ENCODE results near the gene NFKBIB. TPM values are rescaled to one million over a fixed set of nuclear protein-coding genes. Genes with fewer than 3 reads are reported as not detected.

Gene NFKBIB
- total and polyA plus RNA-seq, 2 of the 13 experiments (the other 11 are each of a cell fraction or from before 2014, with no cell fraction given) = 8.6 to 14.9 TPM

DNA sequence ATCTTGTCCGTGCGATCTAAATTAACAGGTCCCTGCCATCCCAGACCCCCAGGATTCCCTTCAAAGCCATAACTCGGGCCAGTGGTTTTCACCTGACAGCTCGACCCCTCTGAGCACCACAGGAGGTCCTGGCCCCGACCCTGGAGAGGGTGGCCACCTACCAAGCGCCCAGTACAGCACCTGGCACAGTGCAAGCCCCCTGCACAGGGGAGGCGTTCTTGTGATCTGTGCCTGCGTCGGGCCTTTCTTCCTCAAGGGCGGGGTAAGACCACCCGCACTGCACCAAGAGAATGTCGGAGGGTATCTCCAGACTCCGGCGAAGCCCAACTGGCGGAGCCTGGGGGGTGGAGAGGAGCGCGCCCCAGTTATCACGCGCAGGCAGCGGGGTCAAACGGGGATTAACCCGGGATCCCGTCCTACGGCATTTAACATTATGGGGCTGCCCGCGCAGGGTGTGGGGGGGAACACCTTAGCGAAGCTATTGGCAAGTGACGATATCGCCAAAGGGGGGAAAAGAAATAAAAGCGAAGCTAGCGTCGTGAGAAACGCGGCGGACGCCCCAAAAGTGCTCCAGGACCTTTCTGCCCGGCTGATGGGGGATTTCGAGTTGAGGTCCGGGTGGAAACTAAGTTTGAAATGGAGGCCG lies 48.7 kb upstream of the NFKBIB start (continued):
- TF ChIP-seq ZBTB42 (CRISPR knock-in tag; IDR thresholded peaks at IDR 0.05) = peak; percentile 73; the same call in 1 of the 2 replicates
- TF ChIP-seq, protein P1, sequence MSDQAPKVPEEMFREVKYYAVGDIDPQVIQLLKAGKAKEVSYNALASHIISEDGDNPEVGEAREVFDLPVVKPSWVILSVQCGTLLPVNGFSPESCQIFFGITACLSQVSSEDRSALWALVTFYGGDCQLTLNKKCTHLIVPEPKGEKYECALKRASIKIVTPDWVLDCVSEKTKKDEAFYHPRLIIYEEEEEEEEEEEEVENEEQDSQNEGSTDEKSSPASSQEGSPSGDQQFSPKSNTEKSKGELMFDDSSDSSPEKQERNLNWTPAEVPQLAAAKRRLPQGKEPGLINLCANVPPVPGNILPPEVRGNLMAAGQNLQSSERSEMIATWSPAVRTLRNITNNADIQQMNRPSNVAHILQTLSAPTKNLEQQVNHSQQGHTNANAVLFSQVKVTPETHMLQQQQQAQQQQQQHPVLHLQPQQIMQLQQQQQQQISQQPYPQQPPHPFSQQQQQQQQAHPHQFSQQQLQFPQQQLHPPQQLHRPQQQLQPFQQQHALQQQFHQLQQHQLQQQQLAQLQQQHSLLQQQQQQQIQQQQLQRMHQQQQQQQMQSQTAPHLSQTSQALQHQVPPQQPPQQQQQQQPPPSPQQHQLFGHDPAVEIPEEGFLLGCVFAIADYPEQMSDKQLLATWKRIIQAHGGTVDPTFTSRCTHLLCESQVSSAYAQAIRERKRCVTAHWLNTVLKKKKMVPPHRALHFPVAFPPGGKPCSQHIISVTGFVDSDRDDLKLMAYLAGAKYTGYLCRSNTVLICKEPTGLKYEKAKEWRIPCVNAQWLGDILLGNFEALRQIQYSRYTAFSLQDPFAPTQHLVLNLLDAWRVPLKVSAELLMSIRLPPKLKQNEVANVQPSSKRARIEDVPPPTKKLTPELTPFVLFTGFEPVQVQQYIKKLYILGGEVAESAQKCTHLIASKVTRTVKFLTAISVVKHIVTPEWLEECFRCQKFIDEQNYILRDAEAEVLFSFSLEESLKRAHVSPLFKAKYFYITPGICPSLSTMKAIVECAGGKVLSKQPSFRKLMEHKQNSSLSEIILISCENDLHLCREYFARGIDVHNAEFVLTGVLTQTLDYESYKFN (CRISPR knock-in tag; conservative IDR thresholded peaks at IDR 0.05) = no peak
- TF ChIP-seq, protein P2, sequence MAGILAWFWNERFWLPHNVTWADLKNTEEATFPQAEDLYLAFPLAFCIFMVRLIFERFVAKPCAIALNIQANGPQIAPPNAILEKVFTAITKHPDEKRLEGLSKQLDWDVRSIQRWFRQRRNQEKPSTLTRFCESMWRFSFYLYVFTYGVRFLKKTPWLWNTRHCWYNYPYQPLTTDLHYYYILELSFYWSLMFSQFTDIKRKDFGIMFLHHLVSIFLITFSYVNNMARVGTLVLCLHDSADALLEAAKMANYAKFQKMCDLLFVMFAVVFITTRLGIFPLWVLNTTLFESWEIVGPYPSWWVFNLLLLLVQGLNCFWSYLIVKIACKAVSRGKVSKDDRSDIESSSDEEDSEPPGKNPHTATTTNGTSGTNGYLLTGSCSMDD (CRISPR knock-in tag; IDR thresholded peaks at IDR 0.05) = no peak
- TF ChIP-seq GLI4 (CRISPR knock-in tag; IDR thresholded peaks at IDR 0.05; ENCODE audit: borderline replicate concordance) = peak; percentile 68; the same call in 1 of the 2 replicates
- TF ChIP-seq ZNF350 (CRISPR knock-in tag; IDR thresholded peaks at IDR 0.05; ENCODE audit: borderline replicate concordance, low read depth) = peak; percentile 41; the same call in 1 of the 2 replicates
- TF ChIP-seq EED (CRISPR knock-in tag; IDR thresholded peaks at IDR 0.05) = no peak
- 0 out of 2 replicates have a peak, but pooled peaks have one; percentile 4 for TF ChIP-seq ZNF234 (CRISPR knock-in tag; conservative IDR thresholded peaks at IDR 0.05)
- peak; percentile 65; the same call in 1 of the 2 replicates for TF ChIP-seq SRY (CRISPR knock-in tag; IDR thresholded peaks at IDR 0.05)
- TF ChIP-seq, protein P3, sequence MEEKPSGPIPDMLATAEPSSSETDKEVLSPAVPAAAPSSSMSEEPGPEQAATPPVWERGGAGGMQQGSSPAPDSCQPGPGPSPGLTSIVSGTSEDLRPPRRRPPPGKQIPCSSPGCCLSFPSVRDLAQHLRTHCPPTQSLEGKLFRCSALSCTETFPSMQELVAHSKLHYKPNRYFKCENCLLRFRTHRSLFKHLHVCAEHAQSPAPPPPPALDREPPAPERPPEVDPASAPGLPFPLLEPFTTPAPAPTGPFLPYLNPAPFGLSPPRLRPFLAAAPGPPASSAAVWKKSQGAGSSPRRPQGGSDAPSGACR (CRISPR knock-in tag; IDR thresholded peaks at IDR 0.05) = peak; percentile 55; the same call in 1 of the 2 replicates
- 0 out of 2 replicates have a peak, but pooled peaks have one; percentile 35 for TF ChIP-seq ZNF558 (CRISPR knock-in tag; IDR thresholded peaks at IDR 0.05; ENCODE audit: borderline replicate concordance)
- TF ChIP-seq ZNF235 (CRISPR knock-in tag; IDR thresholded peaks at IDR 0.05; ENCODE audit: borderline replicate concordance) = 0 out of 2 replicates have a peak, but pooled peaks have one; percentile 25
- TF ChIP-seq, protein P4, sequence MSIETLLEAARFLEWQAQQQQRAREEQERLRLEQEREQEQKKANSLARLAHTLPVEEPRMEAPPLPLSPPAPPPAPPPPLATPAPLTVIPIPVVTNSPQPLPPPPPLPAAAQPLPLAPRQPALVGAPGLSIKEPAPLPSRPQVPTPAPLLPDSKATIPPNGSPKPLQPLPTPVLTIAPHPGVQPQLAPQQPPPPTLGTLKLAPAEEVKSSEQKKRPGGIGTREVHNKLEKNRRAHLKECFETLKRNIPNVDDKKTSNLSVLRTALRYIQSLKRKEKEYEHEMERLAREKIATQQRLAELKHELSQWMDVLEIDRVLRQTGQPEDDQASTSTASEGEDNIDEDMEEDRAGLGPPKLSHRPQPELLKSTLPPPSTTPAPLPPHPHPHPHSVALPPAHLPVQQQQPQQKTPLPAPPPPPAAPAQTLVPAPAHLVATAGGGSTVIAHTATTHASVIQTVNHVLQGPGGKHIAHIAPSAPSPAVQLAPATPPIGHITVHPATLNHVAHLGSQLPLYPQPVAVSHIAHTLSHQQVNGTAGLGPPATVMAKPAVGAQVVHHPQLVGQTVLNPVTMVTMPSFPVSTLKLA (IDR thresholded peaks at IDR 0.05) = no peak
- TF ChIP-seq, protein P5, sequence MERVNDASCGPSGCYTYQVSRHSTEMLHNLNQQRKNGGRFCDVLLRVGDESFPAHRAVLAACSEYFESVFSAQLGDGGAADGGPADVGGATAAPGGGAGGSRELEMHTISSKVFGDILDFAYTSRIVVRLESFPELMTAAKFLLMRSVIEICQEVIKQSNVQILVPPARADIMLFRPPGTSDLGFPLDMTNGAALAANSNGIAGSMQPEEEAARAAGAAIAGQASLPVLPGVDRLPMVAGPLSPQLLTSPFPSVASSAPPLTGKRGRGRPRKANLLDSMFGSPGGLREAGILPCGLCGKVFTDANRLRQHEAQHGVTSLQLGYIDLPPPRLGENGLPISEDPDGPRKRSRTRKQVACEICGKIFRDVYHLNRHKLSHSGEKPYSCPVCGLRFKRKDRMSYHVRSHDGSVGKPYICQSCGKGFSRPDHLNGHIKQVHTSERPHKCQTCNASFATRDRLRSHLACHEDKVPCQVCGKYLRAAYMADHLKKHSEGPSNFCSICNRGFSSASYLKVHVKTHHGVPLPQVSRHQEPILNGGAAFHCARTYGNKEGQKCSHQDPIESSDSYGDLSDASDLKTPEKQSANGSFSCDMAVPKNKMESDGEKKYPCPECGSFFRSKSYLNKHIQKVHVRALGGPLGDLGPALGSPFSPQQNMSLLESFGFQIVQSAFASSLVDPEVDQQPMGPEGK (CRISPR knock-in tag; IDR thresholded peaks at IDR 0.05) = peak; percentile 19; the same call in 1 of the 2 replicates
- TF ChIP-seq MZF1 (CRISPR knock-in tag; IDR thresholded peaks at IDR 0.05; ENCODE audit: borderline replicate concordance) = no peak
- no peak for TF ChIP-seq ZNF782 (CRISPR knock-in tag; IDR thresholded peaks at IDR 0.05; ENCODE audit: borderline replicate concordance)
- peak; percentile 56 for TF ChIP-seq ZNF501 (CRISPR knock-in tag; IDR thresholded peaks at IDR 0.05)
- TF ChIP-seq ZBTB38 (CRISPR knock-in tag; IDR thresholded peaks at IDR 0.05) = 0 out of 2 replicates have a peak, but pooled peaks have one; percentile 57
